ENCODE measurements around the gene NR6A1. TPM values are rescaled to one million over a fixed set of nuclear protein-coding genes. Genes with fewer than 3 reads are reported as not detected.

Gene NR6A1
- total and polyA plus RNA-seq, 2 experiments from 2014 or later, result 44.2 to 139 TPM

GRCh38 chr9:124506433-124506832 lies 264.7 kb downstream of the NR6A1 start:
- no peaks in the 10 kb centered on the region for H3K79me2 ChIP-seq (replicated peaks; ENCODE audit: insufficient read depth)
- peak overlapping the region; percentile 96 for H2AFZ ChIP-seq
- no peaks in the 10 kb centered on the region for H3K36me3 ChIP-seq (ENCODE audit: insufficient read depth)
- peaks cover 53% of the 10 kb centered on the region for H3K27me3 Mint-ChIP-seq (ENCODE audit: insufficient read depth, low read depth, poor library complexity)
- DNase-seq (ENCODE audit: low spot score) (no peak), ATAC-seq (no peak)
- no peak overlapping the region for H3K4me2 ChIP-seq
- H3K27me3 ChIP-seq (ENCODE audit: insufficient read depth), result peaks cover 54% of the 10 kb centered on the region
- peaks cover 3% of the 10 kb centered on the region; the same call in 2 of the 3 replicates for H3K9me3 Mint-ChIP-seq
- peaks cover 8% of the 10 kb centered on the region; the same call in 1 of the 2 replicates for H3K4me1 ChIP-seq (ENCODE audit: insufficient read depth)
- H3K9me2 ChIP-seq (ENCODE audit: insufficient read depth), result no peaks in the 10 kb centered on the region
- 0 out of 2 replicates have a peak, but pooled peaks cover 3% of the 10 kb centered on the region for H3F3A ChIP-seq (replicated peaks; ENCODE audit: low read depth)
- TF ChIP-seq REST (IDR thresholded peaks at IDR 0.05; ENCODE audit: unreplicated experiment) (no peak), ZNF462 (CRISPR knock-in tag; IDR thresholded peaks at IDR 0.05) (no peak), CTCF (conservative IDR thresholded peaks at IDR 0.05; ENCODE audit: low read depth in 2 of 2) (no peak), STAT1 (IDR thresholded peaks at IDR 0.05; ENCODE audit: unreplicated experiment) (no peak), ZNF331 (CRISPR knock-in tag; IDR thresholded peaks at IDR 0.05; ENCODE audit: low read depth) (no peak), EZH2phosphoT487 (IDR thresholded peaks at IDR 0.05; ENCODE audit: unreplicated experiment) (no peak), JUNB (IDR thresholded peaks at IDR 0.05; ENCODE audit: unreplicated experiment) (no peak), NANOG (IDR thresholded peaks at IDR 0.05; ENCODE audit: borderline replicate concordance) (no peak), CREB1 (CRISPR knock-in tag; IDR thresholded peaks at IDR 0.05; ENCODE audit: low read depth) (no peak), ZNF114 (CRISPR knock-in tag; IDR thresholded peaks at IDR 0.05) (no peak), EZH2 (IDR thresholded peaks at IDR 0.05; ENCODE audit: low read depth, unreplicated experiment) (no peak), POLR2AphosphoS5 (IDR thresholded peaks at IDR 0.05; ENCODE audit: low read depth) (no peak), ETS1 (IDR thresholded peaks at IDR 0.05) (no peak)
- H3K36me3 Mint-ChIP-seq (ENCODE audit: low read depth), result no peaks in the 10 kb centered on the region; the same call in 2 of the 3 replicates
- no peak overlapping the region for H3K27ac ChIP-seq (ENCODE audit: low read depth)
- H3K4me3 ChIP-seq, result no peak overlapping the region
- H4K20me1 ChIP-seq (replicated peaks; ENCODE audit: insufficient read depth), result no peaks in the 10 kb centered on the region
- no peak overlapping the region for H3K27ac Mint-ChIP-seq
- H3K4me3 Mint-ChIP-seq, result no peak overlapping the region
- peaks cover 20% of the 10 kb centered on the region for H3K4me1 Mint-ChIP-seq
